Measurements from ENCODE around the gene NR1H2. TPM values are rescaled to one million over a fixed set of nuclear protein-coding genes. Genes with fewer than 3 reads are reported as not detected.
A peak's percentile ranks its signal among the peaks of the same experiment; 100 is the strongest.
"Not testable (repeated sequence)": the region's sequence is repeated elsewhere in the genome, so short reads cannot be mapped to it uniquely, and the experiment has no call there.

NR1H2 gene
- polyA plus RNA-seq, 3 donors, result 77.1 to 111 (median 78.9) TPM

DNA sequence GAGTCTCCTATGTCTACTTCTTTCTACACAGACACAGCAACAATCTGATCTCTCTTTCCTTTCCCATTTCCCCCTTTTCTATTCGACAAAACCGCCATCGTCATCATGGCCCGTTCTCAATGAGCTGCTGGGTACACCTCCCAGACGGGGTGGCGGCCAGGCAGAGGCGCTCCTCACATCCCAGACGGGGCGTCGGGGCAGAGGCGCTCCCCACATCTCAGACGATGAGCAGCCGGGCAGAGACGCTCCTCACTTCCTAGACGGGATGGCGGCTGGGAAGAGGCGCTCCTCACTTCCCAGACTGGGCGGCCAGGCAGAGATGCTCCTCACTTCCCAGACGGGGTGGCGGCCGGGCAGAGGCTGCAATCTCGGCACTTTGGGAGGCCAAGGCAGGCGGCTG lies 14.7 kb downstream of the NR1H2 start:
- H3K27ac Mint-ChIP-seq; H3K27me3 ChIP-seq (ENCODE audit: control insufficient read depth in 2 of 2, insufficient read depth in 2 of 2, low read length in 2 of 2); H3K4me3 ChIP-seq (replicated peaks in 1 of 3; ENCODE audit: low read depth in 2 of 3, low read length in 3 of 3); H3K4me2 ChIP-seq (replicated peaks; ENCODE audit: extremely low read depth, low read length, poor library complexity, severe bottlenecking); H3K9ac ChIP-seq (ENCODE audit: insufficient read depth, low read length, poor library complexity, severe bottlenecking); DNase-seq; H2AFZ ChIP-seq (ENCODE audit: insufficient read depth, low read depth, low read length, poor library complexity, severe bottlenecking); H3K9me3 ChIP-seq (replicated peaks in 1 of 2; ENCODE audit: control insufficient read depth in 1 of 2, insufficient read depth in 1 of 2, low read length in 2 of 2); intact Hi-C loops (cut with micrococcal nuclease); H3K27me3 Mint-ChIP-seq (ENCODE audit: low read depth in 3 of 3); H3K27ac ChIP-seq (ENCODE audit: low read depth in 1 of 2, low read length in 2 of 2); H3K4me3 Mint-ChIP-seq; H3K9me3 Mint-ChIP-seq; H4K20me1 ChIP-seq (ENCODE audit: insufficient read depth, low read length): not testable (repeated sequence)
- WGBS (ENCODE audit: insufficient coverage), result 90% methylated on average over 10 of the region's 23 CpGs
- Mint-ChIP-seq H3K4me1 (peaks cover 26% of the 10 kb centered on the region), H3K36me3 (peaks cover 12 to 30% of the 10 kb centered on the region in 2 donors)
- peaks cover 23 to 25% of the 10 kb centered on the region in 2 donors for H3K4me1 ChIP-seq (ENCODE audit: control insufficient read depth in 1 of 2, insufficient read depth in 2 of 2, low read length in 2 of 2)
- H3K36me3 ChIP-seq (replicated peaks in 1 of 2; ENCODE audit: control insufficient read depth in 1 of 2, insufficient read depth in 2 of 2, low read length in 2 of 2), result peaks cover 0 to 14% of the 10 kb centered on the region in 2 donors
- H3K79me2 ChIP-seq (ENCODE audit: insufficient read depth, low read length), result peaks cover 68% of the 10 kb centered on the region

DNA sequence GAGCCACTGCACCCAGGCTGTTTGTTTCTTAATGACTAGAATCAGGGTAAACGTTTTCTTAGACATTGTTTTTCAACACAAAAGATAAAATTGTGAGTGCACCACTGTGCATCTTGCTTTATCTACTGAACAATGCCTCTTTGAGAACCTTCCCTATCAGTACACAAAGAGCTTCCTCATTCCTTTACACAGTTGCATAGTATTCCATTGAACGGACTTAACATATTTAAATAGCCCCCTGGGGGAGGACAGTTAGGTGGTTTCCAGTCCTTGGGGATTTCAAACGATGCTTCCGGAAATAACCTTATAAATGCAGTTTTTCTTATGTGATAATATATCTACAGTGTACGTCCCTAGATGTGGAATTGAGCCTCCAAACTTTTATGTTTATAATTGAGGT lies 16.5 kb downstream of the NR1H2 start:
- H3K36me3 ChIP-seq (replicated peaks in 1 of 2; ENCODE audit: control insufficient read depth in 1 of 2, insufficient read depth in 2 of 2, low read length in 2 of 2), result peaks cover 0 to 14% of the 10 kb centered on the region in 2 donors
- no peak overlapping the region for H3K4me3 ChIP-seq (replicated peaks in 1 of 3; ENCODE audit: low read depth in 2 of 3, low read length in 3 of 3)
- H3K79me2 ChIP-seq (ENCODE audit: insufficient read depth, low read length), result peaks cover 59% of the 10 kb centered on the region
- no peak overlapping the region for H3K4me2 ChIP-seq (replicated peaks; ENCODE audit: extremely low read depth, low read length, poor library complexity, severe bottlenecking)
- H3K9me3 Mint-ChIP-seq, result peaks cover 0 to 5% (median 2%) of the 10 kb centered on the region in 7 donors
- intact Hi-C loops (cut with micrococcal nuclease), result no loop called here
- H3K4me1 Mint-ChIP-seq, result peaks cover 8% of the 10 kb centered on the region
- no peak overlapping the region for H2AFZ ChIP-seq (ENCODE audit: insufficient read depth, low read depth, low read length, poor library complexity, severe bottlenecking)
- H3K4me1 ChIP-seq (ENCODE audit: control insufficient read depth in 1 of 2, insufficient read depth in 2 of 2, low read length in 2 of 2), result peaks cover 5 to 7% of the 10 kb centered on the region in 2 donors
- no peak overlapping the region for H3K27ac ChIP-seq (ENCODE audit: low read depth in 1 of 2, low read length in 2 of 2)
- no CpG with 5 or more reads among the region's 5 CpGs for WGBS (ENCODE audit: insufficient coverage)
- peaks cover 0 to 2% (median 0%) of the 10 kb centered on the region in 3 donors for H3K27me3 Mint-ChIP-seq (ENCODE audit: low read depth in 3 of 3)
- no peaks in the 10 kb centered on the region for H3K9me3 ChIP-seq (replicated peaks in 1 of 2; ENCODE audit: control insufficient read depth in 1 of 2, insufficient read depth in 1 of 2, low read length in 2 of 2)
- H4K20me1 ChIP-seq (ENCODE audit: insufficient read depth, low read length), result no peaks in the 10 kb centered on the region
- no peak for DNase-seq
- no peak overlapping the region for H3K9ac ChIP-seq (ENCODE audit: insufficient read depth, low read length, poor library complexity, severe bottlenecking)
- H3K36me3 Mint-ChIP-seq, result peaks cover 12 to 30% of the 10 kb centered on the region in 2 donors
- no peaks in the 10 kb centered on the region for H3K27me3 ChIP-seq (ENCODE audit: control insufficient read depth in 2 of 2, insufficient read depth in 2 of 2, low read length in 2 of 2)
- no peak overlapping the region for H3K4me3 Mint-ChIP-seq
- TF ChIP-seq, protein P1, sequence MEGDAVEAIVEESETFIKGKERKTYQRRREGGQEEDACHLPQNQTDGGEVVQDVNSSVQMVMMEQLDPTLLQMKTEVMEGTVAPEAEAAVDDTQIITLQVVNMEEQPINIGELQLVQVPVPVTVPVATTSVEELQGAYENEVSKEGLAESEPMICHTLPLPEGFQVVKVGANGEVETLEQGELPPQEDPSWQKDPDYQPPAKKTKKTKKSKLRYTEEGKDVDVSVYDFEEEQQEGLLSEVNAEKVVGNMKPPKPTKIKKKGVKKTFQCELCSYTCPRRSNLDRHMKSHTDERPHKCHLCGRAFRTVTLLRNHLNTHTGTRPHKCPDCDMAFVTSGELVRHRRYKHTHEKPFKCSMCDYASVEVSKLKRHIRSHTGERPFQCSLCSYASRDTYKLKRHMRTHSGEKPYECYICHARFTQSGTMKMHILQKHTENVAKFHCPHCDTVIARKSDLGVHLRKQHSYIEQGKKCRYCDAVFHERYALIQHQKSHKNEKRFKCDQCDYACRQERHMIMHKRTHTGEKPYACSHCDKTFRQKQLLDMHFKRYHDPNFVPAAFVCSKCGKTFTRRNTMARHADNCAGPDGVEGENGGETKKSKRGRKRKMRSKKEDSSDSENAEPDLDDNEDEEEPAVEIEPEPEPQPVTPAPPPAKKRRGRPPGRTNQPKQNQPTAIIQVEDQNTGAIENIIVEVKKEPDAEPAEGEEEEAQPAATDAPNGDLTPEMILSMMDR (IDR thresholded peaks at IDR 0.05), result no peak
- peak overlapping the region in 1 of 7 donors; percentile 16 for H3K27ac Mint-ChIP-seq

All from CD14-positive monocyte (primary cell).